ENCODE data around the gene PAX3. TPM values are rescaled to one million over a fixed set of nuclear protein-coding genes. Genes with fewer than 3 reads are reported as not detected.

Gene PAX3
- total and polyA plus RNA-seq, 2 experiments from 2014 or later = 8.0 to 19.3 TPM

DNA sequence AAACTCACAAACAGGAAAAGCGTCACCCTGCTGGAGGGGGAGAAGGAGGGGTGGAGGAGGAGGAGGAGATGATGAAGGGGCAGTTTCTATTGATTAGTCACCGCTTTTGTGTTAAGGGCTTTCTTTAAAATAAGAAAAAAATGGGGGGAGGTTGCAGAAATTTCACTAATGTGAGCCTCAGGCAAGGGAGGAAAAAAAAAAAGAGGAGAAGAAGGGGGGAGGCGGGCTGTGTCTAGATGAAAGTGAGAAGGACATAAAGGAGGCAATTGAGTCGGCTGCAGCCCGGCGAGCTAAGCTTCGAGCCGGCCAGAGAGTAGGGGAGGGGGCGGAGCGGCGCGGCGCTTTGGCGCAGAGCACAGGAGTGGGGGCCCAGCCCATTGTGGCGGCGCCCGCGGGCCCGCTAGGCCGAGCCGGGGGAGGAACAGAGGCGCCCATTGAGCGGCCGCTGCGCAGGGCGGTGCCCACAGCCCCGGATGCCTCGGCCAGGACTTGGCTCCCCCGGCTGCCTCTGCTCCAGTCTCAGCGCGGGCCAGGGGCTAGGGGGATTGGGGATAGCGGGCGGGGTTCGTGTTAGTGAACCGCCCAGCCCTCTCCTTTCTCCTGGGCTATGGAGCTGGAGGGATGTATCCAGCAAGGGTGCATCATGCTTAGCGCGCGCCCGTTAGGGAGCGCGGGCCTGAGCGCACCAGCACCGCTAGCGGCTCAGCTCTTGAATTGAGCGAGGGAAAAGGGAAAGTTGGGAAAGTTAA is 7.9 kb downstream of the PAX3 start:
- peaks cover 100% of the 10 kb centered on the region for H3K27me3 ChIP-seq
- peak; percentile 26 to 74 for DNase-seq (ENCODE audit: low read depth in 1 of 2, low spot score in 1 of 2)
- H3K4me3 ChIP-seq = peak overlapping the region; percentile 23
- H3K27ac ChIP-seq = no peak overlapping the region
- H3K36me3 ChIP-seq = no peaks in the 10 kb centered on the region
- no peaks in the 10 kb centered on the region for H3K9me3 ChIP-seq (ENCODE audit: low read depth)
- TF ChIP-seq, protein P1, sequence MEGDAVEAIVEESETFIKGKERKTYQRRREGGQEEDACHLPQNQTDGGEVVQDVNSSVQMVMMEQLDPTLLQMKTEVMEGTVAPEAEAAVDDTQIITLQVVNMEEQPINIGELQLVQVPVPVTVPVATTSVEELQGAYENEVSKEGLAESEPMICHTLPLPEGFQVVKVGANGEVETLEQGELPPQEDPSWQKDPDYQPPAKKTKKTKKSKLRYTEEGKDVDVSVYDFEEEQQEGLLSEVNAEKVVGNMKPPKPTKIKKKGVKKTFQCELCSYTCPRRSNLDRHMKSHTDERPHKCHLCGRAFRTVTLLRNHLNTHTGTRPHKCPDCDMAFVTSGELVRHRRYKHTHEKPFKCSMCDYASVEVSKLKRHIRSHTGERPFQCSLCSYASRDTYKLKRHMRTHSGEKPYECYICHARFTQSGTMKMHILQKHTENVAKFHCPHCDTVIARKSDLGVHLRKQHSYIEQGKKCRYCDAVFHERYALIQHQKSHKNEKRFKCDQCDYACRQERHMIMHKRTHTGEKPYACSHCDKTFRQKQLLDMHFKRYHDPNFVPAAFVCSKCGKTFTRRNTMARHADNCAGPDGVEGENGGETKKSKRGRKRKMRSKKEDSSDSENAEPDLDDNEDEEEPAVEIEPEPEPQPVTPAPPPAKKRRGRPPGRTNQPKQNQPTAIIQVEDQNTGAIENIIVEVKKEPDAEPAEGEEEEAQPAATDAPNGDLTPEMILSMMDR (IDR thresholded peaks at IDR 0.05; ENCODE audit: low read depth, low read length) = no peak
- H3K4me1 ChIP-seq (ENCODE audit: low read depth) = peaks cover 11% of the 10 kb centered on the region

DNA sequence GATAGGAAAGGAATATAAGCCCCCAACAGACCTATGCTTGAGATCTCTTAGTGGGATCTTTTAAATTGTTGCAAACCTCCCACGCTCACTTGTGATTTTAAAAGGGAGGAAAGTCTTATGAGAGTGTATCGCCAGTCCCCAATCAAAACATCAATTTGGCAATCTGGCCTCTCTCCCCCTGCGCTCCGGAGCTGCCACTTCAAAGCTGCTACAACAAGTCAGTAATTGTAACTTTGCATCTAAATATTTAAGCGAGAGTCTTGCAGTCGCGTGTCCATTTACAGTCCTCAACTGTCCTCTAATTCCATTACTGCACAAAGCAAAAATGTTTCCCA is 8.4 kb downstream of the PAX3 start:
- no peak overlapping the region for H3K27ac ChIP-seq
- TF ChIP-seq, protein P1 (IDR thresholded peaks at IDR 0.05; ENCODE audit: low read depth, low read length) = no peak
- DNase-seq (ENCODE audit: low read depth in 1 of 2, low spot score in 1 of 2) = no peak

DNA sequence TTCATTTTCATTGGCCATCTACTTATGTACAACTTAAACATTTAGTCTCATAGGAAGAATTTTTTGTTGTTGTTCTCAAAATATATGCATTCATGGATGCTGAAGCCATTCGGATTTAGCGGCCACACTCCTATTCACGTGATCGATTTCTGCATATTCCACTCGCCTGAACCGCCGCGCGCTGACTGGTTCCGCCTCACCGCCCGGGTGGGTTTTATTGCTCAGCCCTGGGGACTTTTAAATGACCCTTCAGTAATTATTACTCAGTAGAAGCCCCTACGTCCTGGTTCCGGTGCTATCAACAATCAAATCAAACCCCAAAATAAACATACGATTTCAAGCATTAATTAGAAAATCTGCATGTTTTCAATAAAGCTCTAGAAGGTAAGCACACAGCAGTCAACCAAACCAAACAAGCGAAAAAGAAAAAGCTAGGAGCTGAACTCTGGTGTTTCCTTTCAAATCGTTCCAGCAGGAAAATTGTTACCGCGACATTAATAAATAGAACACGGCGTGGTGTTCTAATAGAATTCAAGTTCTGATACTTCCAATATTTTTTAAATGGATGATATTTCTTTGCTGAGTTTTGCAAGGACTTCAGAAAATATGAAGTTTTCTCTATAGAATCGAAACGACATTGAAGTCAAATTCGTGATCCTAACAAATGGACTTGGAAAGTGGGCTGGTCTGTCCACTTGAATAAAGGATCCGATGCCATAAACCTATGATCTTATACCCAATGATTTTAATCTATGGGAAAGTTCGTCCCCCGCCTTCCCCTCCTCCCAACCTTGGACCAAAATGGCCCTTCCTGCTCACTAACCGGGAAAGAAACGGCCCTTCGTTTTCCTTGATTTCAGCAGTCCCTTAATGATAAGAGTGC is 9.3 kb downstream of the PAX3 start:
- H3K36me3 ChIP-seq = no peaks in the 10 kb centered on the region
- no peak overlapping the region for H3K4me3 ChIP-seq
- no peak overlapping the region for H3K27ac ChIP-seq
- no peaks in the 10 kb centered on the region for H3K9me3 ChIP-seq (ENCODE audit: low read depth)
- TF ChIP-seq, protein P1 (IDR thresholded peaks at IDR 0.05; ENCODE audit: low read depth, low read length) = no peak
- DNase-seq (ENCODE audit: low read depth in 1 of 2, low spot score in 1 of 2) = no peak
- H3K27me3 ChIP-seq = peaks cover 88% of the 10 kb centered on the region
- peaks cover 18% of the 10 kb centered on the region for H3K4me1 ChIP-seq (ENCODE audit: low read depth)

More for the DNA sequence above, 8.4 kb downstream of the PAX3 start:
- peaks cover 11% of the 10 kb centered on the region for H3K4me1 ChIP-seq (ENCODE audit: low read depth)
- no peaks in the 10 kb centered on the region for H3K9me3 ChIP-seq (ENCODE audit: low read depth)
- peaks cover 96% of the 10 kb centered on the region for H3K27me3 ChIP-seq
- no peaks in the 10 kb centered on the region for H3K36me3 ChIP-seq
- peak overlapping the region; percentile 23 for H3K4me3 ChIP-seq

DNA sequence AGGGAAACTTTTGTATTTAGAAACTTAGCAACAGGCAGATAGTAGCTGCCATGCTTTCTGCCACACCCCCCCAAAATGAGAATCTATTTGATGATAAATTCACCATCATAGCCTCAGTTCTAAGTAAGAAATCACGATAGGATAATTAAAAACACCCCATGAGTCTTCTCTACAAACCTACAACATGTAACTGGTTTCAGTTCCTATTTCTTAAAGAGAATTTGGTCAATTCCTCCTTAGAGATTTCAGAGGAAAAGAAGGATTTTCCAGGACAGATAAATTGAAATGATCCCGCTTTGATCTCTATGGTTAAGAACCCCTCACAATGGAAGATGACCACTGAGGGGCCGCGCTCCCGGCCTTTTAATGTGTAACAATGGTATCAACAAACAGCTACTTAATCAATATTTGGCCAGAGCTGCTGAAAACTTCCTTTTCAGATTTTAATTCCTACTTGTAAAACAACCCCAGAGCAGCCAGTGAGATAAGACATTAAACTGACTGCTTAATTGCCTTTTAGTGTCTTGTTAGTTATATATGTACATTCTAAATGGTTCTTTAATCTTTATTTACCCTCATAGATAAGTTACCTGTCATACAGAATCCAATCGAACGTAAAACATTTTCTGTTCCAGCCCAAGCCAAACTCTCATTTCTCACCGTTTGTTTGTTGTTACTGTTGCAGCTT is 10.1 kb downstream of the PAX3 start:
- H3K36me3 ChIP-seq = no peaks in the 10 kb centered on the region
- H3K9me3 ChIP-seq (ENCODE audit: low read depth) = no peaks in the 10 kb centered on the region
- H3K4me3 ChIP-seq = no peak overlapping the region
- no peak overlapping the region for H3K27ac ChIP-seq
- peaks cover 26% of the 10 kb centered on the region for H3K4me1 ChIP-seq (ENCODE audit: low read depth)
- TF ChIP-seq, protein P1 (IDR thresholded peaks at IDR 0.05; ENCODE audit: low read depth, low read length) = no peak
- peaks cover 80% of the 10 kb centered on the region for H3K27me3 ChIP-seq
- DNase-seq (ENCODE audit: low read depth in 1 of 2, low spot score in 1 of 2) = no peak

DNA sequence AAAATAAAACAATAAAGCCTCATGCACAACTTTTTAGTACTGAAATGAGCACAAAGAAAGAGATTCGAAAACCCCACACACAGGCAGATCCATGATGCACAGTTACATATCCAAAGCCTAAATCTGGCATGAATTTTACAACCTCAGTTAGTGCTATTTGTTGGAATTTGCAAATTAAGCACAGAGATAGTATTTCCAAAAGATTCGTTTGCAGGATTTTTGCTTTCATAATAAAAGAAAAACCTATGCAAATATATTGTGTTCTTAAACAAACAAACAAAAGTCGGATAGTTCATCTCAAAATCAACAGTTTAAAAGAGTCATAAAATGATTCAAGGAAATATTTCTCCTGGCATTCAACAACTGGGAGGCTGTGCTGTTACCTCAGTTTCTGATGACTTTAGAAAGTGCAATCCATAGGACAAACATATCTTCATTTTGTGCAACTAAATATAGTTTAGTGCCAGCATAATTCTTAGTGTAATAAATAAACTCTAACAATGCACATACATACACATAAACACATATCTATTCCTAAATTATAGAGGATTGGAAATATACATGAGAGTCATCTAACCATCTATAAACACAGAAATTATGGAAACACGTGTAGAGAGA is 10.8 kb downstream of the PAX3 start:
- H3K36me3 ChIP-seq = no peaks in the 10 kb centered on the region
- H3K4me3 ChIP-seq = no peak overlapping the region
- peaks cover 72% of the 10 kb centered on the region for H3K27me3 ChIP-seq
- no peaks in the 10 kb centered on the region for H3K9me3 ChIP-seq (ENCODE audit: low read depth)
- DNase-seq (ENCODE audit: low read depth in 1 of 2, low spot score in 1 of 2) = no peak
- no peak overlapping the region for H3K27ac ChIP-seq
- peaks cover 30% of the 10 kb centered on the region for H3K4me1 ChIP-seq (ENCODE audit: low read depth)
- TF ChIP-seq, protein P1 (IDR thresholded peaks at IDR 0.05; ENCODE audit: low read depth, low read length) = no peak

Data from cardiac muscle cell (in vitro differentiated cells and primary cell).